GM19452 (cell line): ENCODE results near the gene RALGPS1.

ENCODE experiments used
- ATAC-seq: cut with Tn5 transposase; IDR thresholded peaks from one replicate; pipeline ENCODE4 v1.9.1; 2021; ENCODE audit not compliant: unreplicated experiment

The RALGPS1 gene

DNA sequence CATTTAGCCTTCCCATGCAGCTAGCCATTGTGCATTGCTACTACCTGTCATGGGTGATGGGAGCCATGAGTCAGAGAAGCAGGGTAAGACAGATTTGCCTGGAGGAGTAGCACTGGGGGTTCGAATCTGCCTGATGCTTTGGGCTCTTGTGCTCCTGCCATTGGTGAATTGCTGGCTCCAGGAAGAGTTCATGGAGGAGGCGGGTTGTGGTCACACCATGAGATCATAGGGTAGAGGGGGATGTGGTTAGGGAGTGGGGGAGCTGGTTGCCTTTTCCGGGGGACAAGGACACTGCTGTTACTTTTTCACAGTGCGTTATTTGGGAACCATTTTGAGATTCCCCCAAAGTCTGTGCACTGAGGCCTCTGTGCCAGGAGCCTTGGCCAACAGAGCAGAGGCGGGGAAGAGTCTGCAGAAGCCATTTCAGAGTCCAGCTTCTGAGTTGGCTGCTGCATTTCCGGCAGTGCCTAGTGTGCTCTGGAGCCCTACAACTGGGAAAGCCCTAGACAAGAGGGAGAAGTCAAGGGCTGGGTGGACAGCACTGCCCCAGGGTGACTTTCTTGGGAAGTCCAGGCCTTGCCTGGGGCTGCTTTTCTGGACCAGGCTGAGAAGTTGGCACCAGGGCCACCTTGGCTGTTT lies 201.6 kb downstream of the RALGPS1 start:
- no peak for ATAC-seq

DNA sequence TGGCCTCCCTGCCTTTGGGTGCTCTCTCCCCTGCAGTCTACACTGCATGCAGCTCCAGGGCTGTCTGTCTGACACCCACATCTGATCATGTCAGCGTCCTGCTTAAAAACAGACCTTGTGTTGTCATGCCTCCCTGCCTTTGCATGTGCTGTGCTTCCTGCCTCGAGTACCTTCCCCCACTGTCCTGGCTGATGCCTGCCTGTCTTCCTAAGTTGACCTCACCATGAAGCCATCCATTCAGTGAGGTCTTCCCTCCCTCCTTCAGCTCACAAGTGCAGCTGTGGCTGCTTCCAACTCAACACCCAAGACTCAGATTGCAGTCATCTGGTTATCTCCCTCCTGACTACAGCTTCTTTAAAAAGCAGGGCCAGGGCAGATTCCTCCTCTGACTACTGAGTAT lies 202.4 kb downstream of the RALGPS1 start:
- no peak for ATAC-seq

DNA sequence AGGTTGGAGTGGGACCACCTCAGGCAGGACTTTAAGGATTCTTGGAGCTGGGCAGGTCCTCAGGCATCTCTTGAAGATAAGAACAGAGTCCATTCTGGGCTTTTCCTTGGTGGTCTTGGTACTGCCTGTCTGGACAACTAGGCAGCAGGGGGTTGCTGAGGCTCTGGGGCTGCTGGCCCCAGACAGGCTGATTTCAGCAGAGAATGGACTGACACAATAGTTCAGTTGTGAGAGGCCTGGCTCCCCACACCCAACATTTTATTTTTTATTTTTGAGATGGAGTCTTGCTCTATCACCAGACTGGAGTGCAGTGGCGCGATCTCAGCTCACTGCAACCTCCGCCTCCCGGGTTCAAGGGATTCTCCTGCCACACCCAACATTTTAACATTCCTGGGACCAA lies 203.2 kb downstream of the RALGPS1 start:
- no peak for ATAC-seq

DNA sequence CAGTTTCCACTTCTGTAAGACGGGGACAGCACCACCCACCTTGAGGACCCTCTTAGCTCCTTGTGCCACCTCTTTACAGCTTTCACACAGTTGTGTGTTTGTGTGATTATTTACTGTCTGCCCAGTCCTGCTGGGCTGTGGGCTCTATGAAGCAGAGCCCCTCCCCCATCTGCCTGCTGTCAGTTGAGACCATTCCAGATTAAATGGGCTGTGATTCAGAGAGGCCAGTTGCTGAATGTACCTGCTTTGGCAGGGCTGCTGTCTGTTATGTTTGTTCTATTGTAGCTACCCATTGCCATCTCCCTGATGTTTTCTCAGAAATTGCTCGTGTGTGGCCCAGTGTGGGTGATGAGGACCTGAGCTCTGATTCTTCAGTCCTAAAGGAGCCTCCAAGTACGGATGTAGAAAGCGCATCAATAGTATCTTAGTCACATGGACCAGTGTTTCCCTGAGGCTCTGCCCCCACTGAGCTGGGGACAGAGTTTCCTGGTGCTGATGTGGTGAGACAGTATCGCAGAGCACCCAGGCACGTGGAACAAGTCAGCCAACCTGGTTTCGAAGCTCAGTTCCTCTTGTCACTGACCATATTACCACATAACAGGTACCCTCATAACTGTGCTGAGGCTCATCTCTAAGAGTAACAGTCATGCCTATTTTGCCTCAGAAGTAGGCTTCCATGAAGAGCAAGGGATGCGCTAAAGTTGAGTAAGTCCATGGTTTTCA lies 204.2 kb downstream of the RALGPS1 start:
- ATAC-seq = no peak

DNA sequence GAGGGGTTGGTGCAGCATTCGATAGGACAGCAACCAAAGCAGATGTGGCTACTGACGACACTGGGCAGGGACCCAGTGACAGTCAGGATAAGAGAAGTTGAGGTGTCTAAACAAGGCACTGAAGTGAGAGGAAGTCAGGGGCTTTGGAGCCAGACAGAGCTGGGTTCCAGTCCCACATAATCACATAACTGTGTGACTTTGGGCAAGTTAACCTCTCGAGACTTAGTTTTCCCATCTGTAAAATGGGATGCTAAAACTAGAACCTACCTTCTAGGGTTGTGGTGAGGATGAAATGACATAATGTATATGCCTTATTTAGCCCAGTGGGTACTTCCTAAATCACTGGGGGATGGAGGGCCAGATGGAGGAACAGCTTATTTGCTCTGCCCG lies 204.7 kb downstream of the RALGPS1 start:
- no peak for ATAC-seq

DNA sequence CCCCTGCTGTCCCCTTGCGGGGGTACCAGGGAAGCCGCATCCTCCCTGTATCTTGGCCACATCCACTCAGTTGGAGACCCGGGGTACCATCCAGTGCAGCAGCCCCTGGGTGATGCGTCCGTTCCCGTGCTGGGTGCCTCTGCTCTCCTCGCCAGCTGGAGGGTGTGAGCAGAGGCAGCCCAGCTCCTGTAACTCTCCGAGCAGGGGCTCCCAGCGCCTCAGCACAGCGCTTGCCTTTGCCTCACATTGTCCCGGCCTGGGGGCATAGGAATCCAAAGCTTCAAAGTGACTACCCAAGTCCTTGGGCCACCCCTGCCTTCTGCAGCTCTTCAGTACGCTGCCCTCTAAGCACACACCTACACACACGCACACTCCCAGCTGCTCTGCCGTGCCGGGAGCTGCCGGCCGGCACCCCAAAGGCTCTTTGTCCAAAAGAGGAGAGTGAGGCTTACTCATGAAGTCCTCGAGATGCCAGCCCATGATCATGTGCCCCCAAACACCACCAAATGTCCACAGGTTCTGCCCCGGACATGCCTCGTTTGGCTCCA lies 207.1 kb downstream of the RALGPS1 start:
- no peak for ATAC-seq

DNA sequence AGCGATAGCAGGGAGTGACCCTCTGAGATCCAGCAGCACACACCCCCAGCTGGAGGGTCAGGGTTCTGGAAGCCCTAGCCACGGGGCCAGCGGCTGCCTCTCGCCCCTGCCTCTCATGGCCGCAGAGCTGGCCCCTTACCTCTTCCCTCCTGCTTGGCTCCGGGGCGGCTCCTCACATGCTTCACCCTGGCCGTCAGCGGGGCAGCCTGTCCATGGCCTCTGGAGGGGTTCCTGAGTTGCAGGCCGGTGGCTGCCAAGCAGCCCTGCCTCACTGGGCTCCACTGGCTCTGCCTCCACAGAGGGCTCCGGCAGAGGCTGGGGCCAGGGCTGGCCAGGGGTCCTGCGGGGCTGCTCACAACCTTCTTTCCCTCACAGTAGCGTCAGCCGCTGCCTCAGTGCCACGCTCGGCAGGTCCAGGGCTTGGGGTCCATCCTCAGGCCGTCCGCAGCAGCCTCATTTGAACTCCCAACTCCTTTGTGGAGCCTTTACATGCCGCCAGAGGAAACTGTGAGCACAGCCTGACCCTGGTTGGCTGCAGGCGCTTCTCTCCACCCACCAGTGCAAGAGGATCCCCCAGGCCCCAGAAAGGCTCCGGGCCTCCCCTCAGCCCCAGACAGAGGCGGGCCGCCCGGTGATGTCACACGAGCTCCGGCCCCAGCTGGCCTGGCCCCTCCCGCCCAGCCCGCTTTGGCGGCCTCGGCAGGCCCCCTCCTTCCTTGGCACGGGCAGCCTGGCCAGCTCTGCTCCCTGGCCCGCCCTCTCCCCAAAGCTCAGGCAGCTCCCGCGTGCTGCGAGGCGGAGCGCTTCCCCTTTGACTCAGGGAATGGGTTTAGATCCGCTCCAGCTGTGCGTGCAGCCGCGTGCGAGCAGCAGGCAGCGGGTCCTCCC lies 207.8 kb downstream of the RALGPS1 start, which contains the start of gene ANGPTL2:
Gene ANGPTL2, minus strand, starts transcription at position 460 of the 888 bp plus-strand sequence. CDS start 13,904 bp downstream, outside the sequence.
- no peak for ATAC-seq

DNA sequence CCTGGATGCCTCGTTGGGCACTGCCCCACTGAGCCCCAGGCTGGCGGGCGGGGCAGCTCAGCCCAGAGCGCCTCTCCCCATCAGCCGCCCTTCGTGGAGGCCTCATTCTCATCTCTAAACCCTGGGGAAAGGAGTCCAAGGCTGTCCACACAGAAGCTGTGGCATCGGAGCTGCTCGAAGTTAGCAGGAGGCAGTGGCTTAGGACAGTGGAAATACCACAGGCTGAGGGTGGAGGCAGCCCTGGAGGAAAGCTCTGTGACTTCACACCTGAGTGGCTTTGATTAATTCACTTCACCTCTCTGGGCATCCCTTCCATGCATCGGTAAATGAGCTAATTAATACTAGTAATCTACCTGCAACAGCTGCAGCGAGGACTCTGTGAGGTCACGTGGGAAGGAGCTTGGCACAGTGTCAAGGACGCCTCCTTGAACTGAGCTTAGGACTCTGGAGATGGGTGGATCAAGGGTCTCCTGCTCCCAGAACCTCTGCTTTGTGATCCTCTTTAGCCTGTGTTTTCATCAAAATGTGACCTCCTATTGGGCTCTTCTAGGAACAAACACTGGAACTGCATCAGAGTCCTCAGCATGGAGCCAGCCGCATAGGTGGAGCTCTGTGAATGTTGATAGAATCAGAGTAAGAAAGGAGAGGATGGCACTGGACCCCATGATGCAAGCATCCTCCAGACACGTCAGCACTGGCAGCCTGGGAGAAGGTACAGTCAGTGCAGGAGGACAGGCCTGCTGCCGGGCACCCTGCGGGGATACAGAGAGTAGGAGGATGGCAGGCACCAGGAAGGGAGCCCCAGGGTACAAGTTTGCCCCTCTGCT lies 208.7 kb downstream of the RALGPS1 start:
- ATAC-seq = no peak

DNA sequence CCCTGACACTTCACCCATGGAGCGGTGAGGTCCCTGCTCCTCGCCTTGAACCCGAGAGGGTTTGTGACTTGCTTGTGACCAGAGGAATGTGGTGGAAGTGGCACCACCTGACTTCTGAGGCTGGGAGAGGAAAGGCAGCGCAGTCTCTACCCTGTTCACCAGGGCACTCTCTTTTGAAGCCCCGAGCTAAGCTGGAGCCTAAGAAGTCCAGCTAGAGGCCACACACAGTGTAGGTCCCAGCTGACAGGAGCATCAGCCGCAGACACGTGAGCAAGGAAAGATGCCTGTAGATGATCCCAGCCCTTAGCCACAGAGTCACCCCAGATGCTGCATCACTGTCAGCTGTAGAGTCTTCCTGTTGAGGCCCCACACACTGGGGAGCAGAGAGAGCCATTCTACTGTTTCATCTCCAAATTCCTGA lies 209.5 kb downstream of the RALGPS1 start:
- ATAC-seq = no peak

DNA sequence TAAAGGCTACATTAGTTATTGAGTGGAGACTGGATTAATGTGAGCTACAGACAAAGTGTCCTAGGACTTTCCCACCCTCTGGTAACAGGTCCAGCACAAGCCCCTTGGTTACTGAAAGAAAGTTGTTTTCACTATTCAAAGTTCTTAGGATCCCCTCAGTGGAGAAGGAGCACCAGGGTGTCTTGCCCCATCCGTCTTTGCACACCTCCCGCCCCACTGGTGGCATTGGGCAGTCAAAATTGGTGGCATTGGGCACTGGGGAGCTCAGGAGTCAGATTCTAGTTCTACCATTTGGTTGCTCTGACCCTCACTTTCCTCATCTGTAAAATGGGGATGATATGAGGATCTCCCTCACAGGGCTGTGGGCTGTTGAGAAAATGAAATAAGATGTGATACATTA lies 210.2 kb downstream of the RALGPS1 start:
- ATAC-seq = no peak

DNA sequence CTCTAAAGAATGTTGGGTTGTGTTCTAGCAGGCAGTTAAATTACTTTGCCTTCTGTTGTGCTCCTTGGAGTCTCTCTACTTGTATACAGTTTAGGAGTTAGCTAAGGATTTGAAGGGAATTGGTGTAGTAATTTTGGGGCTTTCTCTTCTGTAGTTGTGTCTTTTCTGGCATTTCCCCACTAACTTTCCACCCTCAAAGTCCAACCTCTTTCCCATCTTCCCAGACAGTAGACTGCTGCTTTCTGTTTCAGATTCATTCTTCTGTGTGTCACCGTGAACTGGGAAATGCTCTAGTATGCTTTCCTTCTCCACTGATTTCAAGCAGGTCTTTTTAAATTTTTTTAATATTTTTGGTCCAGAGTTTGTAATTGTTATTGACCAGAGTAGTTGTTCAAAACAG lies 212.4 kb downstream of the RALGPS1 start:
- ATAC-seq = no peak

DNA sequence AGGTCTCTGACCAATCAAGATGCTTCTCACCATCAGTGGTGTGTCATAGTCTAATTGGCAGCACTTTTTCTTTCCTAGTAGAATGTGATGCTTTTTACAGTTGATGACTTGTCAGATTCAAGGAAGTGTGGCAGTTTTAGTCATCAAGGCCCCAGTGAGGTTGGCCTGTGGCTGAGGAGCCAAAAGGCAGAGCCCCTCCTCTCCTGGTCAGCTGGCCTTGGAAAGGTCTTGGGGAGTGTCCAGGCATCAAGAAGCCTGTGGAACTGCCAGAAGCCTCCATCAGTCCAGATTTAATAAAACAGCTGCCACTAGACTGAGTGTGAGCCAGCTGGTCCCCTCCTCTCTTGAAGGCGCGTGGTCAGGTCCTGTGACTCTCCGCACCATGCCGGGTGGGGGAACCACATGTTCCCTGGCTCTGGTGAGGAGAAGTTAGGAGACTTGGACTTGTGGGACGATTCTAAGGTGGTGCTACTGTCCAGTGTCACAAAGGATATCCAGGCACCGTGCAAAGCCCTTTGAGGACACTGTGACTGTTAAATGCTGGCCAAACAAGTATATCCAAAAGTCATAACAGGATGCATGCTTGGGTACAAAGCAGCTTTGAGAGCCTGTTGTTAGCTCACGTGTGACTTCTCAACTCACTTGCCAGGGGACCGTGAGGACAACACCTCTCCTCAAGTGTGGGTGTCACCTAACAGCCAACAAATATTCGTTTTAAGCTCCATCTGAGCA lies 213.9 kb downstream of the RALGPS1 start:
- ATAC-seq = no peak

DNA sequence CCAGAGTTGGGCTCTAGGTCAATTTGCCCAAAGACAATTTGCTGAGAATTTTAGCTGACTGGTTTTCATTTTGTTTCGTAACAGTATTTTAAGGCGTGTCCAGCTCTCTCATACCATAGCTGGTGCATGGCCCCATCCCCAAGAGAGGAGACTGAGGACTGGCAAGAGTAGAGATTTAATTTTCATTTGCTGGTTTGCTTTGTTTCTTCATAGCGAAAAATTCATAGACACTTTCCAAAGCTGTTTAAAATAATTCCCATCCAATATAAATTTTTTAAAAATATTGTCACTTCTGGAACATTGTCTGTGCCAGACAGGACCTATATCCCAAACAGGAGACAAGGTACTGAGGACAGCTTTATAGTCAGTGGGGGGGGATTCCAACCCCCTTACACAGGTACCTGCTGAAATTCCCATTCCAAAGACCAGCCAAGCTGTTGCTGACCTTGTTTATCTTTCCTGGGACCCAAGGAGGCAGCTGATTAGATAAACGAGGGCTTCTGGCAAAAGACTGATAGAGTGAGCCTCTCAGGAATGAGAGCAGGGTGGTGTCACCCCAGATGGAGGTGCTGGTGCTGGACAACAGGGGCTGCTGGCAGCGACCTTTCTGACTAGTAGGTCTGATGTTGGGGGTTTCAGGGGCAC lies 214.6 kb downstream of the RALGPS1 start:
- no peak for ATAC-seq

DNA sequence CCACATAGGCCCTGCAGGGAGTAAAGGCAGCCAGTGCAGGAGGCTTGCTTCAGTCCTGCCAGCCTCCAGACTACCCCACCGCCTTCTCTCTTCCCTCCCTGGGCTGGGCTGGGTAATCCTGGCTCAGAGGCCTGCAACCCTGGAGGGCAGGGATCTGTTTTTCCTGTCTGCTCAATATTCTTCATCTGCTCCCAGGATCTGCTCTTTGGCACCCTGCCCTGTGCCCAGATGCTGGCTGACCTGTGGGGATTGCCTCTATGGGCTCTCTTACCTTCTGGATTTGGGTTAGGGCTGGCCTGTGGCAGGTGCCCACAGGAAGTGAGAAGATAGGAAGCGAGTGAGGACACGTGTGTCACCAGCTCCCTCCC lies 215.1 kb downstream of the RALGPS1 start:
- ATAC-seq = no peak

DNA sequence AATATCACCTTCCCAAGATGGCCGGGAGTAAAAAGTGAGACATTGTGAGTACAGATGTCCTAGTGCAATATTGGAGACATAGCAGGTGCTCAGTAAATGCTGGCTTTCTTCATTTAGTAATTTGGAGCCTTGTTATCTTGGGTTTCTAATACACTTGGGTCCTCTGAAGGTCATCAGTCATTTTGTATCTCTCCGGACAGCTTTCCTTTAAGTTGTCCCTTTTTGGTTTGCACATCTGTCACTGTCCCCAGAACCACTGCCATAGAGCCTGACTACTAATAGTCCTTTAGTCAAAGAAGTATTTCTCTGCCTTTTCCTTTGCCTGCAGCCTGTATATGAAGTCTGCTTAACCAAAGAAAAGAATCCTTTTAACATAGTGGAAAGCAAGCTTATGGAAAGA lies 215.7 kb downstream of the RALGPS1 start:
- ATAC-seq = no peak

DNA sequence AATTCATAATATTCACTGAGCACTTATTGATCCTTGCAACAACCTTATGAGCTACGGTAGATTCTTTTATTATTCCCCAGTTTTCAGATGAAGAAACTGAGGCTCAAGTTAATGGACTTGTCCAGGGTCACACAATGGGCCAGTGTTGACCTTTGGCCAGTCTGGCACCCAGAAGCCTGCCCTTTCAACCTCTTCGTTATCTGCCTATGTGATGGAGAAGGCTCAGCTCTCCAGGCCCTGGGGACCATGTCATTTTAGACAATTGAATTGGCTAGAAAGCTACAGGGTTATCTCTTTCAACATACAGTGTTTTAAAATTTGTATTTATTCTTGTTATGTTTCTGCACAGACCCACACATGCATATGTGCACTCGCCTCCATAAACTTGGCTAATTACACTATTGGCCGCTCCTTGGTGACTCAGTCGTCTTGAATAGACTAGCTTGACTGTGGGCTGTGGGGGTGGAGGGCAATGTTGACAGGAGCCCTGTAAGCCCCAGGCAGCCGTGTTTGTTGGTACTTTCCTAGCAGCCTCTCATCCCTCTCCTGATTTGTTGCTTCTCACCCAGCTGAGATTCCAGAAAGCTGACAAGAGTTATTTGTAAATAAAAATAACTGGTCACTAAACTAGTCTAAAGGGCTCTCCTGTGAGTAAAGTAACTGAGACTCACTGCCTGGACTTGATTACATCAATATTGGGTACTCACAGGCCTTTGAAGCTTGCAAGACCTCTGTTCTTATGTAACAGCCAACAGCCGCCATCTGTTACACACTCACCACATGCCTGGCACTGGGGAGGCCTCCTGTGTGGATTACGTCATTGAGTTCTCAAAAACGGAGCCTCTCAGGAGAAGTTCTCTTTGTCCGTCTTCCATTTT lies 216.3 kb downstream of the RALGPS1 start:
- no peak for ATAC-seq

DNA sequence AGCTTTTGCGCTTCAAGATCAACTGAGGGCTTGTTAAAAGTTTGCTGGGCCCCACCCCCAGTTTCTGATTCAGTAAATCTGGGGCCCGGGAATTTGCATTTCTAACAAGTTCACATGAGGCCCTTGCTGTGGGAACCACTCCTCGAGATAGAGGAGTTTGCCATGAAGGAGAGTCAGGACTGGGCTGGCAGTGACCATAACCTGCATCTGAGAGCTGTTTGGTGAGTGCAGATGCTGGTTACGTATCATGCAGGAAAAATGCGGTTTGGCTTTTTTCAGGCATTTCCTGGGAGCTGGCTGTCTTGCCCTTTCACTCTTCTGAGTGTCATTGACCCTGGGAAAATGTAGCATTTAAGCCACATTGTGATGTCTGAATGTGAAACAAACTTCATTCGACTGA lies 217.3 kb downstream of the RALGPS1 start:
- no peak for ATAC-seq

DNA sequence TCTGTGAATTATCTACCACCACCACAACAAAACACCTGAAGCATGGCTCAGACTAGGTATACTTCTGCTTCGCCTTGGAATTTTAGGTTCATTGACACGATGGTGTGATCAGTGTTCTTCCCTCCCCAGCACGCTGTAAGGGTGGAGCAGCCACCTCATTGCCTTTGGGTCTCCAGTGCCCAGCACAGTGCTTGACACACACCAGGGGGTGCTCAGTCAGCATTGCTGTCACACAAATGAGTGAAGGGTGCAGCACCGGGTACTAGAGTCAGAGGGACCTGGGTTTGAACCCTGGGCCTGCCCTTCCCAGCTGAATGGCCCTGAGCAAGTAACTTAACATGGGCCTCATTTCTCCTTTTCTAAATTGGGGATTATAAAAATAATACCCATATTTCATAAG lies 217.8 kb downstream of the RALGPS1 start:
- ATAC-seq = no peak
